ENCODE data around the gene CROCC. TPM values are rescaled to one million over a fixed set of nuclear protein-coding genes. Genes with fewer than 3 reads are reported as not detected.
A peak's percentile ranks its signal among the peaks of the same experiment; 100 is the strongest.
"Not testable (repeated sequence)": the region's sequence is repeated elsewhere in the genome, so short reads cannot be mapped to it uniquely, and the experiment has no call there.

CROCC gene
- total RNA-seq, 1 donor from 2014 or later, result 6.9 TPM

- intact Hi-C loops (cut with DNase I); DNase-seq; ATAC-seq (ENCODE audit: poor library complexity): not testable (repeated sequence)
Observed at GRCh38 chr1:16911851-16912721, 9.6 kb upstream of the CROCC start.

- ATAC-seq (ENCODE audit: poor library complexity); intact Hi-C loops (cut with DNase I); DNase-seq: not testable (repeated sequence)
Observed at GRCh38 chr1:16912742-16913141, 9.0 kb upstream of the CROCC start.

GRCh38 chr1:16913181-16913832 is 8.4 kb upstream of the CROCC start:
- intact Hi-C loops (cut with DNase I), result no loop called here
- ATAC-seq (ENCODE audit: poor library complexity) (peak; percentile 1), DNase-seq (peak; percentile 51)

GRCh38 chr1:16913833-16914662 is 7.7 kb upstream of the CROCC start:
- ATAC-seq (ENCODE audit: poor library complexity), result peak; percentile 96
- intact Hi-C loops (cut with DNase I), result no loop called here
- peak; percentile 93 for DNase-seq

- intact Hi-C loops (cut with DNase I); ATAC-seq (ENCODE audit: poor library complexity); DNase-seq: not testable (repeated sequence)
Observed at GRCh38 chr1:16914928-16915626, 6.7 kb upstream of the CROCC start.

GRCh38 chr1:16915627-16915973 is 6.1 kb upstream of the CROCC start:
- intact Hi-C loops (cut with DNase I), result no loop called here
- no peak for ATAC-seq (ENCODE audit: poor library complexity)
- DNase-seq, result no peak

GRCh38 chr1:16916036-16916880 is 5.5 kb upstream of the CROCC start:
- intact Hi-C loops (cut with DNase I); DNase-seq; ATAC-seq (ENCODE audit: poor library complexity): not testable (repeated sequence)

- DNase-seq, result no peak
- no peak for ATAC-seq (ENCODE audit: poor library complexity)
- intact Hi-C loops (cut with DNase I), result no loop called here
Observed at GRCh38 chr1:16918371-16918770, 3.4 kb upstream of the CROCC start.

GRCh38 chr1:16918936-16919665 is 2.6 kb upstream of the CROCC start:
- DNase-seq; ATAC-seq (ENCODE audit: poor library complexity); intact Hi-C loops (cut with DNase I): not testable (repeated sequence)

GRCh38 chr1:16920951-16921350 is 780 bp upstream of the CROCC start:
- DNase-seq, result no peak

GRCh38 chr1:16922466-16922865 is 735 bp downstream of the CROCC start:
- ATAC-seq (ENCODE audit: poor library complexity) (no peak), DNase-seq (no peak)
- intact Hi-C loops (cut with DNase I), result no loop called here

More at GRCh38 chr1:16920951-16921350, 780 bp upstream of the CROCC start:
- intact Hi-C loops (cut with DNase I), result no loop called here
- no peak for ATAC-seq (ENCODE audit: poor library complexity)

GRCh38 chr1:16922885-16923431 is 1.2 kb downstream of the CROCC start:
- no peak for DNase-seq
- intact Hi-C loops (cut with DNase I), result no loop called here
- ATAC-seq (ENCODE audit: poor library complexity), result no peak

- DNase-seq (no peak), ATAC-seq (ENCODE audit: poor library complexity) (no peak)
Observed at GRCh38 chr1:16924216-16924918, 2.6 kb downstream of the CROCC start.

GRCh38 chr1:16924919-16925477 is 3.3 kb downstream of the CROCC start:
- intact Hi-C loops (cut with DNase I), result no loop called here
- no peak for ATAC-seq (ENCODE audit: poor library complexity)
- DNase-seq, result no peak

More at GRCh38 chr1:16924216-16924918, 2.6 kb downstream of the CROCC start:
- intact Hi-C loops (cut with DNase I), result no loop called here

GRCh38 chr1:16925635-16926490 is 4.1 kb downstream of the CROCC start:
- DNase-seq (peak; percentile 8), ATAC-seq (ENCODE audit: poor library complexity) (no peak)
- intact Hi-C loops (cut with DNase I), result no loop called here
